ENCODE results near the gene C4orf50.

The C4orf50 gene

DNA sequence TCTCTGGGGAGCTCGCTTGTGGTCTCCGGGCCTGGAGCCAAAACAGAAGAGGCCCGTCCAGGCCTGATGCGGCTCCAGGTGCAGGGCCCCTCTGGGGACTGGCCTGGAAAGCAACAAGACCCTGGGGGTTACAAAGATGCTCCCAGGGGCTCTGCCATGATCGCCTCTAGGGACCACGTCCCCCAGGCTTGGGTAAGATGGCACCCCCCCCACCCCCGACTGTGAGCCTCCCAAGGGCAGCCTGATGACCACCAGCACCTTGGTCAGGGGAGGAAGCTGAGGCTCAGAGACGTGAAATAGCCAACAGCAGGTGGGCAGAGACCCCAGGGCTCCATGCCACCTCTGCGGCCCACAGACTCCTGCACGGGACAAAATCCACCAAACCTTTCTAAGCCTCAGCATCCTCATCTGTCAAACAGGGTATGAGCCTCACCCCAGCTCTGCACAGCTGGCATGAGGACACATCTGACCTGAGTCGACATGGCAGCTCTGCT, 25.4 kb downstream of the C4orf50 start:
- DNase-seq (ENCODE audit: low read depth in 2 of 2): no peak

DNA sequence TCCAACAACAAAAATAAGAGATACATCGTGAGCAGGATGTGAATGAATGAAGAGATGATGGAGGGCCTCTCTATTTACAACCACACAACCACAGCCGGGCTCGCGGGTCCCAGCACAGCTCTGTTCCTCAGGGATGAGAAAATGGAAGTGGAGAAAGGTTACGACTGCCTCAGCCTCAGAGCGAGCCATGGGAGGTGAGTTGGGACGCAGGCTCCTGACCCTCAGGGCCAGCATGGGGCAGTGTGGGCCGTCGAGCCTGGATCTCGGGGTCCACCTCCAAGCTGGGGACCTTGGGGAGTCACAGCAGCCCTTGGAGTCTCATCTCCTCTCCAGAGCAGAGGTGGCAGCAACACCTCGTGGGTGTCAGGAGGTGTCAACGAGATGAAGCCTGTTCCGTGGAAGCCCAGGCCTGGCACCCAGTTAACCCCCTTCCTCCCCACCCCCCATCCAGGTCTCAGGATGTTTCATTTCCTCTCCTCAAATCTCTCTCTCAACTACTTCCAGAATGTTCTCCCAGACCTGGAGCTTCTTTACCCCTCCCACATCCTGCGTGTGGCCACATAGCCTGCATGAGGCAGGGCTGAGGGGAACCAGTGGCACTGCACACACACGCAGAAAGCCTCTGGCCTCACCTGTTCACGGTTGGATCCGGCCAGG, 25.9 kb downstream of the C4orf50 start:
- DNase-seq (ENCODE audit: low read depth in 2 of 2): no peak

DNA sequence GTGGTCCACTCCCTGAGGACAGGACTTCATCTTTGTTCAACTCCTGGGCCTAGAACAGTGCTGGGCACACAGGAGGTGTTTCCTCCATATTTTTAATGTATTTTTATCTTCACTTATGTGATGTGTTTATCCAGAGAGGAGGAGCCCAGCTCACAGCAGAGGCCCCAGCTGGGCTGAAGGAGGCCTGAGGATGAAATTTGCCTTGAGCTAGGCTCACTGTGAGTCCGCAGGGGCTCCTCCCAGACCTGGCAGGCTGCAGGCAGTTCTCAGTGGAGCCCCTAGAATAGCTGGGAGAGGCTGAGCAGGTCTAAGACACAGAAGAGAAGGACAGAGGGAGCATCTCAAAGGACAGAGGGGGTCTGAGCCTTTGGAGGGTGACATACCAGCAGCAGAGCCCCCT, 26.8 kb downstream of the C4orf50 start:
- no peak for DNase-seq (ENCODE audit: low read depth in 2 of 2)

DNA sequence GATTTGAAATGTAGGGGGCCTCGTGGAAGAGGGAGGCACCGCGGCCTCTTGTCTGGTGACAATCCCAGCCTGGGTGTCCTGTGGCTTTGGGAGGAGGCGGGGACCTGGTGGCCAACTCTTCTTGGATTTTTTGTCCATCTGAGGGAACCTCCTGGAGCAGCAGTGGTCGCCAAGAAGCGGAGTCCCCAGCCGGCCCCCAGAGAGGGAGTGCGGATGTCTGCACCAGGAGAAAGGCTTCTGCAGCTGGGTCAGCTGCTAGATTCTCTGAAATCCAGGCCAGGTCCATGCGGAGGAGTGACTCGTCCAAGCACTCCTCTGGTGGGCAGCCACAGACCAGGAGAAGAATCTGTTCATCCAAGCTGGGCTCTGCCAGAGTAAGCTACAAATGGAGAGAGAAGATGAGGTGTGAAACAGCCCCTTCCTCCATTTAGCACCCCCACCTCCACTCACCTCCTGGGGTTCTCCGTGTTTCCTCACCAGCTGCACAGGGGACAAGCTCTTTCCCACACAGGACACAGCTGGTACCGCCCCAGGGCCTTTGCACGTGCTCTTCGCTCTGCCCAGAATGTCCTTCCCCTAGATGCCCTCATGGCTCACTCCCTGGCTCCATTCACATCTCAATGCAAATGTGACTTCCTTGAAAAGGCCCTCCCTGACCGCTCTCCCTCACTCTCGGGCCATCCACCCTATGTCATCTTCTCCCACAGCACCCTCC, 27.6 kb downstream of the C4orf50 start:
- no peak for DNase-seq (ENCODE audit: low read depth in 2 of 2)

DNA sequence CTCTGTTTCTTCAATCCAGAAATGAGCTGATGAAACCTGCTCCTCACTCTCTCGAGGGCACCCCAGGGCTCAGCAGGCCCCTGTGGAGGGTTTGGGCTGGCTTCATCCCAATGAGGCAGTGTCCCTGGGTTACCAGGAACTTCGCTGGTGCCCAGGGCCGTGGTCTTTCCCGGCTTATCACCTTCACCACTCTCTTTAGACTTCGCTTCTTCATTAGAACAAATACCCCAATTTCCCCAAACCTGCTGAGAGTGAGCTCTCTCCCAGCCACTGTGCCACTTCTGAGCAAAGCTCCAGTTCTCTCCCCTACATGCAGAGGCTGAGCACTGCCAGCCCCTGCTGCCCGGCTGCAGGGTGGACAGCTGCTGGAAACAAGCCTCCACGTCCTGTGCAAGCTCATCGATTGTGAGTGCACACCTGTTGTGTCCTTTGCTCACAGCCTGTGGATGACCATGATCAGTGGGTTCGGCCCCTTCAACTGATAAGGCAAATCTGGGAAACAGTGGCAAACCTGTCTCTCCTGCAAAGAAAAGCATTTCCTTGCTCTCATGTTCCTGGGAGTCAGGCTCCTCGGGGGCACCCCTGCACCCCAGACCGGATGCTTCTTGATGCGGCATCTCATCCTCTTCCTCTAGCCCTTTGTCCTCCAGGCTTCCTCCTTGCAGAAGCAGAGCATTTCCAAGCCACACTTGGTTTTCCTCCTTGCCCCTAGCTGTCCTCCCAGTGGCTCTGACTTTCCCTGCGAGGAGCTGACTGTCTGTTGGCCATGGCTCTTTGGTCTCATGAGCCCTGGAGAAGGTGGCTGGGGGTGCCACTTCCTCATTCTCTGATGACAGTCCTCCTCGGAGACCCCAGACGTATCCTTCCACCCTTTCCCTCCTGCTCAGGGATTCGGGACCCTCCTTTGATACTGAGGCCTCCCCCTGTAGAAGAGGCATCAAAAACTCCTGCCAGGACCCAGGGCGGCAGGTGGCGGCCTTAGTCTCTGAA, 28.7 kb downstream of the C4orf50 start:
- DNase-seq (ENCODE audit: low read depth in 2 of 2): no peak

DNA sequence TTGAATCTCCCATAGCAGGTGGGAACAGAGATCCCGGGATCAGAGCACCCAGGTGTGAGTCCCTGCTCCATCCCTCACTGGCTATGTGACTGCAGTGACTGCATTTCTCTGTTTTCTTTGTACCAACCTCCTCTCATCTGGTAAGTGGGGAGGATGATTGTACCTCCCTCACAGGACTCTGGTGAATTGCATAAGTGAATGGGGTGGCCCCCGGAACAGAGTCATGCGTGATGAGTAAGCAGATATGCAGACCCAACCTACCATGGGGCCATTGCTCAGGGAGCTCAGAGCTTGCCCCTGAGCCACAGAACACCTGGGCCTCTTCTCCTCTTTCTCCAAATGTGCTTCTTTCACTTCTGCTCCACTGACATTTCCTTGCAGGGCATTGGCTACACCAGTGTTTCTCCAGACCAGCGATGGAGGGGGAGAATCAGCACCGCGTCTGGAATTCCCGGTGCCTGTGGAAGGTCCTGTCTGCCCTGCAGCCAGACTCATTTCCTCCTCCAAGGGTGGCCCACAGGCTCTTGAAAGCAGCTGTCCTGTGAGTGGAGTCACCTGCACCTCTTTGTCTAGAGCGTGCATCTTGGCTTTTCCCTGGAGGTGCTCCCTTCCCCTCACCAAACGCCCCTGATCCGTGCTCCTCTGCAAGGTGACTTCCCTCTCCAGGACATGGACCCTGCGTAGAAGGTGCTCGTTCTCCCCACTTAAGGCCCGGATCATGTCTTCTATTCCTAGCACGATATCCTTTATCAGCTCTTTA, 30.0 kb downstream of the C4orf50 start:
- DNase-seq (ENCODE audit: low read depth in 2 of 2): no peak

DNA sequence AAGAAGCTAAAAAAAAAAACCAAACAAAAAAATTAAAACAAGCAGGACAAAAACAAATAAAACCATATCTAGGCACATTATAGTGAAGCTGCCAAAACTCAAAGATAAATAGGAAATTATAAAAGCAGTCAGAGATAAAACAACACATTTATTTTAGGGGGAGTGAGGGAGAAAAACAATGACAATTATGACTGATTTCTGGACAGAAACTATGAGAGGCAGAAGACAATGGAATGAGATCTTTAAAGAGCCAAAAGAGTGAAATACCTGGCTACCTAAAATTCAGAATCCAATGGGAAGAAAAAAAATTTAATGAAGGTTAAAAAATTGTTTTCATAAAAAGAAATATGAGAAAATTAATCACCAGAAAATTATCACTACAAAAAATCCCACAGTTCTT, 33.4 kb downstream of the C4orf50 start:
- DNase-seq (ENCODE audit: low read depth in 2 of 2): no peak

DNA sequence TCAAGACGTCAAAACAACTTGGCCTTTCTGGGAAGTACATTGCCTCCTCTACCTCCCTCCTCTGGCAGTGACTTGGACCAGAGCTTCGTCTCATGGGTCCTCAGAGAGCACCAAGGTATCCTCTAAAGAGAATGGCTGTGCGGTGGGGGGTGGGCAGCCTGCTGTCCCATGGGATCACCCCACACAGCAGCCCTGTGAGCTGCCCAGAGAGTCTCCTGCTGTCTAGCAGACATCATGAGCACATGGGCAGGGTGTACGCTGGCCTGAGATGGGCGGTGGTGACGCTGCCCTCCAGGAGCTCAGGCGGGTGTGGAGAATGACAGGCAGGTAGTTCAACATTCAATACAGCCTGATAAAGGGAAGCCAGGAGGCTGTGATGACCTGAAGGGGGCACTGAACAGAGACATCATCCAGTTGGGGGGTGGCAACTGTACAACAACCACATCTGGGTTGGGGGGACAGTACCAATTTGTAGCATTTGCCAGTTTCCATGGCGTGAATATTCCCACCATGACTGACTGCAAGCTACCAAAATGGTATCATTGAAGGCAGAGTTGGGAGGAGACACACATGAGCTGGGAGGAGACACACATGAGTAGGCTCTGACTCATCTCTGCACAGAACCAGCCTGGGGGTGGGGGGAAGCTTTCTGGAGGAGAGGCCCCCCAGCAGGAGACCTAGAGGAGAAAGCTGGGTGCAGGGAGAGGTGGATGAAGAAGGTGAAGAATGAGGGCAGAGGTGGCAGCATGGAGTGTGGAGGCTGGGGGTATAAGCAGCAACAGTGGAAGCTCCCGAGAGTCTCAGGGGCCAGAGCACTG, 35.9 kb downstream of the C4orf50 start:
- no peak for DNase-seq (ENCODE audit: low read depth in 2 of 2)

DNA sequence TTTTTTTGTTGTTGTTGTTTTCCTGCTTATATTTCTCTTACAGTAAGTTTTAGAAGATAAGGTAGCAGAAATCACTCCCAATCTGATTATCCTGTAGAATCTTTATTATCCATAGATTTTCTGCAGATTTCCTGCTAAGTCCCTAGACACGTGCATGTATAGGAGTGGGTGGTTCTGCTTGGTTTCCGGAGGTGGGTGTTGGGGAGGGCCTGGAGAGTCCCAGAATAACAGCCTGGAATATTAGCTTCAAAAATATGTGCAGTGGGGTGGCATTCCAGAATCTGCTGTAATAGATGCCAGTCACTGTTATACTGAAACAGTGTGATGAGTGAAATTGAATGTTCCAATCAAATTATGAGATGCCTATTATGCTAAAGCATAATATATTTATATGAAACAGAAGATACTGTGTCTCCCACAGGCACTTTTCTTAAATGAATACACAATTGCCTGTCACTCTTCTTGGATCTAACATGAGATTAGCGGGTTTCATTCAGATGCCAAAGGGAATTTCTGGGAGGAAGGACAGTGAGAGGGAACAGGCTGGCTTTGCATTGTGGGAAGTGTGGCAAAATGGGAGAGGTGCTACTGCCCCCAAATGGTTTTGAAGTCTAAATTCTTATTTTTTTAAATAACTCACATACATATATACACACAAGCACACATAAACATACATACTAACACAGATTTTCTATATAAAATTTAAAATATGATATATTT, 37.6 kb downstream of the C4orf50 start:
- DNase-seq (ENCODE audit: low read depth in 2 of 2): no peak

DNA sequence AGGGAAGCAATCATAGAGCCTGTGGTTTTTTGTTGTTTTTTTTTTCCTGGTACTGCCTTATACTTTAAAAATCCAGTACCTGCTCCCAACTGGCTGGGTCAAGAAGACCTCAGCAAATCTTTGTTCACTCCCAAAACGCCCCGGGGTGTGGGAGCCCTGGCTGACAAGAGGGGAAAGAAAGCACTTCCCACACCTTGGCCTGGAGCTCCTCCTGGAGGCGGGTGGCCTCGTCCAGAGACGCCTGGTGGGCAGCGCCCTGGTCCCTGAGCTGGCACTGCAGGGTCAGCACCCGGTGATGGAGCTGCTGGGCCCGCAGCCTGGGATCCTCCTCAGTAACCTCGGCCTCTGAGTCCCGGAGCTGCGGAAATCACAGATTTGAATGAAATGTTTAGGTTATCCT, 38.2 kb downstream of the C4orf50 start:
- no peak for DNase-seq (ENCODE audit: low read depth in 2 of 2)

DNA sequence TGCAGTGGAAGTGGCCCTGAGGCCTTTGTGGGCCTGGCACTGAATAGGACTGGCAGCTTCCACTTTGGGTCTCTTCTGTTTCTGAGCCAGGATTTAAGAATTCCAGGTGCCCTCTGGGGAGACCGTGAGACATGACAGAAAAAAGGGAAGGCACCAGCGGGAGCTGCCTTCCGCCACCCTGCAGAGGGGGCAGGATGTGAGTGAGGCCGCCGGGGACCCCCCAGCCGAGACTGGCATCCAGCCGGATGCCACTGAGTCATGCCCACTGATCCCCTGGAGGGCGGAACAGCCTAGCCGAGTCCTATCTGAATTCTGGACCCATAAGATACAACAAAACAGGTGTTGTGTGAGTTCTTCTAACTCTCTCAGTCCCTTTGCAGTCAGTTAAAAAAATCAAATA, 41.3 kb downstream of the C4orf50 start:
- DNase-seq (ENCODE audit: low read depth in 2 of 2): no peak

DNA sequence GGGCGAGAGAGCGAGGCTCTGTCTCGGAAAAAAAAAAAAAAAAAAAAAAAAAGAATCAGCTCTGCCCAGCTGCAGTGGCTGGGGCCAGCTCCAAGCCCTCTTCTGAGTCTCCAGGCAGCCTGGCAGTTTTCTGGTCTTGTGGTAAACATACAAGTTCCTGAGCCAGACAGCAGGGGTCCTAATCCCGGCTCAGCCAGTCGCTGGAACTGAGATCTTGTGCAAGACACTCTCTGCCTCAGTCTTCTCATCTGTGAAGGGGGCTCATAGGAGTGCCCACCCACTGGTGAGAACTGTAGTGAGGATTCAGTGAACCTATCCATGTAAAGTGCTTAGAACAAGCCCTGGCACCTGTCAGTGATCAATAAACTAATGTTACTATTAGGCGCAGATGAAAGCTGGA, 41.8 kb downstream of the C4orf50 start:
- DNase-seq (ENCODE audit: low read depth in 2 of 2): no peak

DNA sequence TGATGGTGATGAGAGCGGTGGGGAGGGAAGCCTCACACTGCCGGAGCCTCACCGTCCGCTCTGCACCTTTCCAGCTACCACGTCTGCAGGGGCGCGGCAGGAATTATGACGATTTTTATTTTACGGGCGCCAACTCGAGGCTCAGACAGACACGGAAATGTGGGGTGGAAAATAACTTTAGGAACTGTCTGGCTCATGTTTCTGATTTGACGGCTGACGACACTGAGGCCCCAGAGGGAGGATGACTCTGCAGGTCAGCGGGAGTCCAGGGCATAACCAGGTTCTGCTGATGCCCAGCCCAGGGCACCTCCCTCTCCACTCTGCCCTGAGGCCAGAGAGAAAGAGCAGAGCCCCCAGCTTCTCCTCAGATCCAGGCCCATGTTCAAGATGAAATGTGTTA, 43.9 kb downstream of the C4orf50 start:
- no peak for DNase-seq (ENCODE audit: low read depth in 2 of 2)

DNA sequence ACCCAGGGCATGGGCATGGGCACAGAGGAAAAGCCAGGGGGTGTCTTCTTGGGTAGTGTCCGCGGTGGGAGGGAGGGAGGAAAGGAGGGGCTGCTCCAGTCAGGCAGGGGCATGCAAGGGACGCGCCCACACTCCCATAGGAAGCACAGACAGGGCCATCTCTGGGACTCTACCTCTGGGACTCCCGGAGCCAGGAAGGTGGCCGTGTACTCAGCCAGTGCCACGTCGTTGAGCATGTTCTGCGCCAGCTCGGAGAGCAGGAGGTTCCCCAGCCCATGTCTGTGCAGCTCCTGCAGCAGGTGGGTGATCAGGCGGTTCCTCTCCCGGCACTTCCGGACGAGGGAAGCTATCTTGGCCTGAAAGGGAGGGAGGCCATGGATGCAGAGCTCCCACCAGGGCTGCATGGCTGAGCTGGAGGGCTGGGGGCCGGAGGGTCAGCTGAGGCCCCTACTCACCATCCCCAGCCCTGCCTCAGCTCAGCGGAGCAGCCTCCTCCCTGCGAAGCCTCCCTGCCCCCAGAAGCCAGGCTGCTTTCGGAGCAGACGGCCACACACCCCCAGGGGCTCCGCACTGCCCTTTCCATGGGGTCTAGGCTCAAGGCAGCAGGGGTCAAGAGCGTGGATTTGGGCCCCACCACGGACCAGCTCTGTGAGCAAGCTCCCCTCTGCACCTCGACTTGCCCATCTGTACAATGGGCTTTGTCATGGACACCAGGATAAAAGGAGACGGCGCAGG, 44.6 kb downstream of the C4orf50 start:
- no peak for DNase-seq (ENCODE audit: low read depth in 2 of 2)

DNA sequence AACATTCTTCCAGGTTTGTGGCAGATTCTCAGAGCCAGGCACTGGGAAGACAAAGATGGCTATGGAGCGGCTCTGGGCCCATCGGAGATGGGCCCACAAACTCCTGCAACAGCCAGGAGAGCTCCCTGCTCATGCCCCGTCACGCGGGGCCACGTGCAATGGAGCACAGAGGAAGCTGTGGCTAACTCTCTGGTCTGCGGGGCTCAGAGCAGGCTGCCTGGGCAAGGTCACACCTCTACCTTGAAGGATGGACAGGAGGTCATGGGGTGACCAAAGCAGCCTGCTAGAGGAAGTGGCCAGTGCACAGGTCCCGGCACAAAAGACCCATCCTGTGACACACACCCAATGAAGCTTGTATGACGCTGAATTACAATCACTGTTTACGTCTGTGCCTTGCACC, 45.2 kb downstream of the C4orf50 start:
- DNase-seq (ENCODE audit: low read depth in 2 of 2): no peak

DNA sequence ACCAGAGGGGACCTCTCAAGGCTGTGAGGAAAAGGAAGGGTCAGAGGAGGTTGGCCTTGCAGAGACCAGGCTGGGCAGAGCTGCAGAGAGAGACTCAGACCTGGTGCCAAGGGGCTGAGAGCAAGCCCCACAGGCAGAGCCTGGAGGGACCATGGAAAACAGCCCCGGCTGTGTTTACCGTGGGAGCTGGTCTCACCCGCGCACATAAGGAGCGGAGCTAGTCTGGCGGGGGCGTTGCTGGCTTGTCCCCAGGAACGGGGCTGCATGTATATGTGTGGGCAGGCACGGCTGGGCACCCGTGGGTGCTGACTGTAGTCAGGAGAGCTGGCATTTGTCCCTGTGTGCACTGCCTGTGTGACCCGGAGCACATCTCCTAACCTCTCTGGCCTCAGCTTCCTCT, 45.7 kb downstream of the C4orf50 start:
- no peak for DNase-seq (ENCODE audit: low read depth in 2 of 2)

DNA sequence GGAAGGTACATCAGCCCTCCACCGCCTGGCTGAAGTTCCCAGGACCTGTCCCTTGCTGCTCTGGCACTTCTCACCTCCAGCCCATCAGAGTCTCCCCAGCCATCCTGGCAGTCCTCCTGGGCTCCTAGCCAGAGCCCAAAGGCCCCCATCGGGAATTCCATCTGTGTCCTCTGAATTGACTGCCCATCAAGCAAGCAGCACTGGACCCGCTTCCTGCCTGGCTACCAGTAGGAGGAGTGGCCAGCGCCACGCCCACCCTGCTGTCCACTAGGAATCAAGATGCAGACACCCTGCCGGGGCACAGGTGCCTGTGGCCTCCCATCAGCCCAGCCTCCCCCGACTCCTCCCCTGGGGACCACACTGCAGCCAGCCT, 47.2 kb downstream of the C4orf50 start:
- no peak for DNase-seq (ENCODE audit: low read depth in 2 of 2)

DNA sequence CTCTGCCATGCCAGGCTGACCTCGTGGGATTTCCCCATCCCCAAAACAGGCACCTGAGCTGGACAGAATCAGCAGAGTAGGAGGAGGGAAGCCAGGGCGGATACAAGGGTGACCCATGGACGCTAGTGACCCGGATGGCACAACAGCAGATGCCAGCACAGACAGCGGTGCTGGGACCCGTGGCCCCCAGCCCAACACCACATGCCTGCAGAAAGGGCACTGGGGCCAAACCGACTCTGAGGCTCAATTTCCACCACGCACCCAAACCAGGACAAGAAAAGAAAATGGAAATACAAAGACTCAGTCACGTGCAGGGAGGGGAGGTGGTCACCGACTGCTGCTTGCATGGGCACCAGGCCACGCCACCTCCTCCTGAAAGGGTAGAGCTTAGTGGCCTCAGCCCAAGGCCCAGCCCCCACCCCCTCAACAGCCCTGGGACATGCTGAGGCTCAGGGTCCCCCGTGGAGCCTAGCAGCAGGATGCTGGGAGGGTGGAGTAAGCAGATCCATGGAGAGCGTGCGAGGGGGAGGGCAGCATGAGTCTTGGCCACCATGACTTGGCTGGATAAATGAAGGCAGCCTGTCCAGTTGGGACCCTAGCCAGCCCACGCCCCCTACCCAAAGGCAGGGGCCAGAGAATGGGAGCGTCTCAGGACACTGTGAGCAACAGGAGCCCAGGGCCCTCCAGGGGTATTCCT, 47.7 kb downstream of the C4orf50 start:
- DNase-seq (ENCODE audit: low read depth in 2 of 2): no peak

DNA sequence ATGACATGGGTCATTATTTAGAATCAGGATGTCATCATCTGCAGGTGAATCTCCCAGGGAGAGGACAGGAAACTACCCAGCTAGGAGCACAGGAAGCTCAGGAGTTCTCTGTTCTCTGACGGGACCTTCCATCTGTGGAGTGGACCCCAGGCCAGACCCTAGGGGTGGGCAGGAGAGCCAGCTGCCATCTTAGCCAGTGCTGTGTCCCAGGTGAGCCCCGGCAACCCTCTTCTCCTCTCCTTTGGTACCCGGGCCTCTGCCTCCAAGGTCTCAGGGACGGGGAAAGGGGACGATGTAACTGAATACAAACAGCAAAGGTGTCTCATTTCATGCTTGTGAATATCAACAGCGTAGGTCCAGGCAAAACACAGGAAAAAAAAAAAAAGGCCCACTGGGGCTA, 48.5 kb downstream of the C4orf50 start:
- no peak for DNase-seq (ENCODE audit: low read depth in 2 of 2)
